Neural cell (in vitro differentiated cells): ENCODE data around the gene GGT5. TPM values are rescaled to one million over a fixed set of nuclear protein-coding genes. Genes with fewer than 3 reads are reported as not detected.

Source experiments
- H2AFZ ChIP-seq: fragments of 200-600, 300-800 bp; sonication (generic), shearing (Covaris generic); 2 replicates; pipeline ENCODE4 v1.6.0; 2014; ENCODE audit warnings: low read depth, mild to moderate bottlenecking, antibody characterized with exemption, low read length, moderate library complexity
- H3F3A ChIP-seq: fragments of 200-600 bp; shearing (Covaris generic); 2 replicates; pipeline ENCODE4 v1.6.1; 2016; ENCODE audit warnings: mild to moderate bottlenecking, moderate library complexity, mixed read lengths, antibody characterized with exemption, low read length; ENCODE audit not compliant: insufficient read depth, poor library complexity, severe bottlenecking
- H3K27ac ChIP-seq: fragments of 200-600, 300-800 bp; sonication (generic), shearing (Covaris generic); 2 replicates; pipeline ENCODE4 v1.5.1; 2014; ENCODE audit warnings: mild to moderate bottlenecking, low read length, moderate library complexity
- H3K27me3 ChIP-seq: fragments of 300-800, 200-600 bp; sonication (generic), shearing (Covaris generic); 2 replicates; pipeline ENCODE4 v1.6.0; 2014; ENCODE audit warnings: mild to moderate bottlenecking, low read depth, low read length, moderate library complexity; ENCODE audit not compliant: insufficient read depth
- H3K36me3 ChIP-seq: fragments of 300-800, 200-600 bp; sonication (generic), shearing (Covaris generic); 2 replicates; pipeline ENCODE4 v1.5.1; 2014; ENCODE audit warnings: mild to moderate bottlenecking, antibody characterized with exemption, low read length, moderate library complexity; ENCODE audit not compliant: insufficient read depth
- H3K4me2 ChIP-seq: fragments of 300-800, 200-600 bp; sonication (generic), shearing (Covaris generic); 2 replicates; pipeline ENCODE4 v1.6.0; 2014; ENCODE audit warnings: mild to moderate bottlenecking, low read length
- H3K4me3 ChIP-seq: fragments of 300-800, 200-600 bp; sonication (generic), shearing (Covaris generic); 2 replicates; pipeline ENCODE4 v1.5.1; 2014; ENCODE audit warnings: mild to moderate bottlenecking, low read length, moderate library complexity
- H3K79me2 ChIP-seq: fragments of 200-600 bp; shearing (Covaris generic); replicated peaks from 2 replicates; pipeline ENCODE4 v1.6.0; 2014; ENCODE audit warnings: mild to moderate bottlenecking, low read length, moderate library complexity; ENCODE audit not compliant: insufficient read depth
- H3K9ac ChIP-seq: fragments of 300-800, 200-600 bp; sonication (generic), shearing (Covaris generic); 2 replicates; pipeline ENCODE4 v1.6.1; 2016; ENCODE audit warnings: mild to moderate bottlenecking, low read length, mixed read lengths
- H3K9me2 ChIP-seq: fragments of 200-600 bp; shearing (Covaris generic); 2 replicates; pipeline ENCODE4 v1.6.1; 2016; ENCODE audit warnings: mild to moderate bottlenecking, low read length, mixed read lengths; ENCODE audit not compliant: insufficient read depth
- H3K9me3 ChIP-seq: fragments of 200-600, 300-800 bp; sonication (generic), shearing (Covaris generic); 2 replicates; pipeline ENCODE4 v1.6.1; 2016; ENCODE audit warnings: mild to moderate bottlenecking, mixed run types, low read length, moderate library complexity, mixed read lengths
- H4K20me1 ChIP-seq: fragments of 200-600 bp; shearing (Covaris generic); 2 replicates; pipeline ENCODE4 v1.6.1; 2016; ENCODE audit warnings: mild to moderate bottlenecking, mixed run types; ENCODE audit not compliant: insufficient read depth
- CTCF ChIP-seq: fragments of 450-650 bp; IDR thresholded peaks from 2 replicates; pipeline ENCODE4 v1.5.1; 2014; ENCODE audit warnings: antibody characterized with exemption, mild to moderate bottlenecking, moderate library complexity; ENCODE audit not compliant: poor library complexity, severe bottlenecking
- EP300 ChIP-seq: fragments of 450-650 bp; conservative IDR thresholded peaks from 2 replicates; pipeline ENCODE4 v1.6.1; 2014; ENCODE audit warnings: antibody characterized with exemption, mild to moderate bottlenecking, moderate library complexity; ENCODE audit not compliant: poor library complexity, severe bottlenecking
- EZH2 ChIP-seq: fragments of 200-600, 300-800 bp; shearing (Covaris generic), sonication (generic); IDR thresholded peaks from 2 replicates; pipeline ENCODE4 v1.6.1; 2014; ENCODE audit warnings: antibody characterized with exemption, low read length, borderline replicate concordance, mild to moderate bottlenecking; ENCODE audit not compliant: insufficient read depth, poor library complexity, severe bottlenecking
- MXI1 ChIP-seq: fragments of 450-650 bp; conservative IDR thresholded peaks from 2 replicates; pipeline ENCODE4 v1.6.1; 2014; ENCODE audit warnings: antibody characterized with exemption, mild to moderate bottlenecking; ENCODE audit not compliant: poor library complexity, severe bottlenecking
- POLR2AphosphoS5 ChIP-seq: IDR thresholded peaks from 2 replicates; pipeline ENCODE4 v1.6.1; 2012
- RAD21 ChIP-seq: fragments of 450-650 bp; conservative IDR thresholded peaks from 2 replicates; pipeline ENCODE4 v1.6.1; 2014; ENCODE audit warnings: antibody characterized with exemption, mild to moderate bottlenecking, moderate library complexity
- REST ChIP-seq: IDR thresholded peaks from 2 replicates; pipeline ENCODE4 v1.6.1; 2012; ENCODE audit warnings: borderline replicate concordance
- SMC3 ChIP-seq: fragments of 450-650 bp; conservative IDR thresholded peaks from 2 replicates; pipeline ENCODE4 v1.6.1; 2014; ENCODE audit warnings: antibody characterized with exemption, mild to moderate bottlenecking, moderate library complexity; ENCODE audit not compliant: poor library complexity
- TAF1 ChIP-seq: IDR thresholded peaks from 2 replicates; pipeline ENCODE4 v1.6.1; 2012; ENCODE audit warnings: low read depth
- polyA plus RNA-seq: library from polyadenylated mRNA; depleted of rRNA; stranded (reverse); fragments of >200 nt; gene quantifications from 2 replicates; pipeline ENCODE4 v1.2.3, GENCODE V29; 2014

GGT5 gene
- polyA plus RNA-seq, 1 donor from 2014 or later, result 0.12 TPM

DNA sequence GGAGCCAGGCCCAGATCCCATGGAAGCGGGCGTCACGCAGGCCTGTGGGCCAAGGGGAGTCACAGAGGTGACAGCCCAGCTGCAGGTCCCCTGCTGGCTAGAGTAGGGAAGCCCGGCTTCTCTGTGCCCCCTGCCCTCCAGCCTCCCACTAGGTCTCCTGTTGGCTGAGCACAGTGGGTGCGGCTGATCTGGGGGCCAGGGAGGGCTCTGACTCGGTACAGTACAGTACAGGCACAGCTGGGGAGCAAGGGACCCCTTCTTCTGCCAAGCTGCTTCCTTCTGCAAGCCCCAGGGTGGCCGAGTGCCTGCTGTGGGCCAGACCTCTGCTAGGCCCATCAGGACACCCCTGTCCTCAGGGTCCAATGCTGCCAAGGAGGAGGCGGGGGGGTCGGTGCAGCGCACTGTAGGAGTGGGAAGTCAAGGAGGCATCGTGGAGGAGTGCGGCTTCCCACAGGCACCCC, 53.5 kb downstream of the GGT5 start:
- H3K27ac ChIP-seq, result no peak overlapping the region
- H3K79me2 ChIP-seq, result no peaks in the 10 kb centered on the region
- no peak overlapping the region for H3K9ac ChIP-seq
- H3K36me3 ChIP-seq, result no peaks in the 10 kb centered on the region
- H4K20me1 ChIP-seq, result no peaks in the 10 kb centered on the region
- no peaks in the 10 kb centered on the region for H3K9me2 ChIP-seq
- no peaks in the 10 kb centered on the region for H3K9me3 ChIP-seq
- H3K4me3 ChIP-seq, result no peak overlapping the region
- no peaks in the 10 kb centered on the region for H3K27me3 ChIP-seq
- no peaks in the 10 kb centered on the region for H3F3A ChIP-seq
- H3K4me2 ChIP-seq, result no peak overlapping the region
- no peak overlapping the region for H2AFZ ChIP-seq
- no peak for TF ChIP-seq TAF1
- TF ChIP-seq RAD21, result no peak
- no peak for TF ChIP-seq REST
- TF ChIP-seq SMC3, result no peak
- TF ChIP-seq MXI1, result no peak
- no peak for TF ChIP-seq EP300
- TF ChIP-seq EZH2, result no peak
- TF ChIP-seq POLR2AphosphoS5, result no peak

DNA sequence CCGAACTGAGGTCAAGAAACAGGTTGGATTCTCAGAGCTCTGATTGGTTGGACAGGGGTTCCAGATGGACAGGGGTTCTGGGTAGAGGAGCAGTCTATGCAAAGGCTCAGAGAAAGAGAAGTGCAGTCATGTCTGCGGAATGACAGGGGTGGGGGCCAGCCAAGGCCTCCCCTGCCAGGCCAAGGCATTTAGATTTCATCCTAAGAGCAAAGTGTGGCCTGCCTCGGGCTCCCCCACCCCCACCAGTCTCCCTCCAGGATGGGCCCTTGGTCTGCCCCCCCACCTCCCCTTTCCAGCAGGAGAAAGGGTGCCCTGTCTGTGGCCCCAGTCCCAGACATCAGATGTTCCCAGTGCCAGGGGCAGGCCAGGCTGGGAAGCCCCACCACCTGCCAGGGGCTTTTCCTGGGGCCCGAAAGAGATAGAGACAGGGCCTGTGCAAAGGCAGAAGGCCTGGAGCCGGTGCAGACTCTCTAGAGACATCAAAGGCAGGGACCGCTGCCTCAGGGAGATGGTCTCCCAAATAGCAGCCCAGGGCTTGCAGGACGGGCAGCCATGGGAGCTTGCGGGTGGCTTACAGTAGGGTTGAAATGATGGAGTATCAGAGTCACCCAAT, 54.2 kb downstream of the GGT5 start:
- Histone ChIP-seq H3K9me2 (no peaks in the 10 kb centered on the region), H3K9me3 (no peaks in the 10 kb centered on the region), H3K79me2 (no peaks in the 10 kb centered on the region), H2AFZ (no peak overlapping the region), H3K9ac (no peak overlapping the region), H4K20me1 (no peaks in the 10 kb centered on the region), H3K27me3 (no peaks in the 10 kb centered on the region), H3K36me3 (no peaks in the 10 kb centered on the region), H3F3A (no peaks in the 10 kb centered on the region), H3K27ac (no peak overlapping the region), H3K4me3 (no peak overlapping the region), H3K4me2 (no peak overlapping the region)
- TF ChIP-seq TAF1, result no peak
- no peak for TF ChIP-seq RAD21
- TF ChIP-seq SMC3, result no peak
- no peak for TF ChIP-seq POLR2AphosphoS5
- no peak for TF ChIP-seq CTCF
- TF ChIP-seq MXI1, result no peak
- no peak for TF ChIP-seq EP300
- TF ChIP-seq REST, result no peak
- no peak for TF ChIP-seq EZH2
